ENCODE data around the gene SEMA6B.

SEMA6B gene, protein sequence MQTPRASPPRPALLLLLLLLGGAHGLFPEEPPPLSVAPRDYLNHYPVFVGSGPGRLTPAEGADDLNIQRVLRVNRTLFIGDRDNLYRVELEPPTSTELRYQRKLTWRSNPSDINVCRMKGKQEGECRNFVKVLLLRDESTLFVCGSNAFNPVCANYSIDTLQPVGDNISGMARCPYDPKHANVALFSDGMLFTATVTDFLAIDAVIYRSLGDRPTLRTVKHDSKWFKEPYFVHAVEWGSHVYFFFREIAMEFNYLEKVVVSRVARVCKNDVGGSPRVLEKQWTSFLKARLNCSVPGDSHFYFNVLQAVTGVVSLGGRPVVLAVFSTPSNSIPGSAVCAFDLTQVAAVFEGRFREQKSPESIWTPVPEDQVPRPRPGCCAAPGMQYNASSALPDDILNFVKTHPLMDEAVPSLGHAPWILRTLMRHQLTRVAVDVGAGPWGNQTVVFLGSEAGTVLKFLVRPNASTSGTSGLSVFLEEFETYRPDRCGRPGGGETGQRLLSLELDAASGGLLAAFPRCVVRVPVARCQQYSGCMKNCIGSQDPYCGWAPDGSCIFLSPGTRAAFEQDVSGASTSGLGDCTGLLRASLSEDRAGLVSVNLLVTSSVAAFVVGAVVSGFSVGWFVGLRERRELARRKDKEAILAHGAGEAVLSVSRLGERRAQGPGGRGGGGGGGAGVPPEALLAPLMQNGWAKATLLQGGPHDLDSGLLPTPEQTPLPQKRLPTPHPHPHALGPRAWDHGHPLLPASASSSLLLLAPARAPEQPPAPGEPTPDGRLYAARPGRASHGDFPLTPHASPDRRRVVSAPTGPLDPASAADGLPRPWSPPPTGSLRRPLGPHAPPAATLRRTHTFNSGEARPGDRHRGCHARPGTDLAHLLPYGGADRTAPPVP

DNA sequence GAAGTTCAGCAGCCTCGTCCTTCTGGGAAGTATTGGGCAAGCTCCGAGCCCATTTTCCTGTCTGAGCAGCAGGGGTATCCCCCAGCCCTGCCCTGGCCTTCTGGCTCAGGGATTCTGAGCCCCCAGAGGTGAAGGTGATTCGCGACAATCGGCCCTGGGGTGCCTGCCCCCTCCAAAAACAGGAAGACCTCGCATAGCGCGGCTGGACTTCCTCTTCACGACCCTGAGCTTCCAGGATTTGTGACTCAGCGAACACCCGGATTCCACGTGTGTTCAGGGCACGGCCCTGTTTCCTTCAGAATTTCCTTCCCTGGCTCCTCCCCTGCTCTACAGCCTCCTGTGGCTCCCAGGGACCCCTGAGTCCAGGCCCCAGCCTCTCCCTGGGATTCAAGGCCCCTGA lies at the start of gene SEMA6B:
TSS of gene SEMA6B (minus strand) at position 116 of the 400 bp plus-strand sequence. CDS start 1,227 bp downstream, outside the sequence.
- no peaks in the 10 kb centered on the region for H3K27me3 ChIP-seq (ENCODE audit: control insufficient read depth, insufficient read depth, low read length)
- H3K4me3 ChIP-seq (ENCODE audit: low read length) = no peak within 1 kb of the TSS
- no peaks in the 10 kb centered on the region for H3K9me3 ChIP-seq (ENCODE audit: control insufficient read depth, low read depth, low read length)
- H3K27ac ChIP-seq (ENCODE audit: low read length) = no peak within 1 kb of the TSS
- H3K4me1 ChIP-seq (ENCODE audit: control insufficient read depth, low read depth, low read length) = no peaks in the 10 kb centered on the region
- H3K9ac ChIP-seq (ENCODE audit: low read length) = no peak within 1 kb of the TSS
- H3K36me3 ChIP-seq (ENCODE audit: control insufficient read depth, low read depth, low read length) = no peaks in the 10 kb centered on the region

DNA sequence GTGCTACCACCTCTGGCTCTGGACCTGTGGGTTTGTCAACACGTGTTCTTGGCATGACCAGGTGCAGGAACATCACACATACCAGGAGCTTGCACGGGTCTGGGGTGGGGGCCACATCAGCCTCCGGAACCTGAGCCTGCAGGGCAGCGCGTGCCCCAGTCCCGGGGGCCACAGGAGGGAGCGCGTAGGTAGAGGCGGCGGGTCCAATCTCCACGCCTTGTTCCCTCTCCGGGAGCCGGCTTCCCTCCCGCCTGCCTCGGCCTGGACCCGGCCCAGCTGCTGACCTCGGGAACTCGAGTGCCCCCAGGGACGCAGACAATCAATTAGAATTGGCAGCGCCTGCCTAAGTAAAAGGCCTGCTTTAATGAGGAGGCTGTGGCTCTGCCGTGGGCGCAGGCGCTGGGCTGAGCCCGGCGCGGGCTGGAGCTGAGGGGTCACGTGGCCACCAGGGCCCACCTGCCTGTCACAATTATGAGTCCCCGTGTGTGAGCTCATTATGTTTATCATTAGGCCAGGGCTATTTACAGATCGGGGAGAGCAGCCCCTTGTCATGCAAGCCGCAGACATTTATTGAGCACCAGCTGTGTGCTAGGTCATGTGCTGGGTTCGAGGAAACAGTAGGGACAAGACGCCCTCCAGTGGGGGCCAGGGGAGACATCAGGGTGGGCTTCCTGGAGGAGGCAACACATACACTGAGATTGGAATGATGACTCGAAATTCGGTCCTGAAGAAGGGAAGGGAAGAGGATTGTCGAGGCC lies 47.6 kb upstream of the SEMA6B start:
- Histone ChIP-seq H3K27ac (ENCODE audit: low read length) (no peak overlapping the region), H3K9me3 (ENCODE audit: control insufficient read depth, low read depth, low read length) (no peaks in the 10 kb centered on the region), H3K27me3 (ENCODE audit: control insufficient read depth, insufficient read depth, low read length) (no peaks in the 10 kb centered on the region), H3K4me1 (ENCODE audit: control insufficient read depth, low read depth, low read length) (no peaks in the 10 kb centered on the region), H3K9ac (ENCODE audit: low read length) (no peak overlapping the region), H3K36me3 (ENCODE audit: control insufficient read depth, low read depth, low read length) (no peaks in the 10 kb centered on the region), H3K4me3 (ENCODE audit: low read length) (peak overlapping the region; percentile 37)

DNA sequence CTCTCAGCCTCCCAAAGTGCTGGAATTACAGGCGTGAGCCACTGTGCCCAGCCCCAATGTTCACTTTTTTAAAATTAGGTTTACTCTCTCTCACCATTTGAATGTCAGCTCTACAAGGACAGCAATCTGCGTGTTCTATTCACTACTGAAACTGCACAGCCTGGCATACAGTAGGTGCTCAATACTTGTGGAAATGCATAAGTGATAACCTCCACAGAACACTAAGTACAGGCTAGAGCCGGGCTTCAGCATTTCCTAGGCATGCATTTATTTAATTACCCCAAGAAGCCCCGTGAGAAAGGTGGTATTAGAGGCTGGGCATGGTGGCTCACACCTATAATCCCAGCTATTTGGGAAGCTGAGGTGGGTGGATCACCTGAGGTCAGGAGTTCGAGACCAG lies 46.7 kb upstream of the SEMA6B start:
- Histone ChIP-seq H3K27ac (ENCODE audit: low read length) (no peak overlapping the region), H3K36me3 (ENCODE audit: control insufficient read depth, low read depth, low read length) (no peaks in the 10 kb centered on the region), H3K9ac (ENCODE audit: low read length) (no peak overlapping the region), H3K4me1 (ENCODE audit: control insufficient read depth, low read depth, low read length) (no peaks in the 10 kb centered on the region), H3K4me3 (ENCODE audit: low read length) (no peak overlapping the region), H3K27me3 (ENCODE audit: control insufficient read depth, insufficient read depth, low read length) (no peaks in the 10 kb centered on the region), H3K9me3 (ENCODE audit: control insufficient read depth, low read depth, low read length) (no peaks in the 10 kb centered on the region)

DNA sequence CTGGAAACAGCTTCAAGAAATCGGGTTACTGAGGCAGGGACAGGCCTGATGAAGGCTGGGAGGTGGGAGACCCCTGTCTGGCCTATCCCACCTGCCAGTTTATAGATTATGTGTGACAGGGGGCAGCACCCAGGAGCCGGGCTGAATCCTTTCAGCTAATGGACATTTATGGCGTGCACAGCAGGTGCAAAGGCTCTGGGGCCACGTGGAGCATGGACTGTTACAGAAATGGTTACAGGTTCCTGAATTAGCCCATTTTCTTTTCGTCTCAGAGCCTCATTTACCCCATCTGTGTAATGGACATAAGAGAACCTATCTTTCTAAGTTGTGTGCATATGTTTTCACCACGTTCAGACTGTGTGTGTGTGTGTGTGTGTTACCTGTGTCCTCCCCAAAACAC lies 45.4 kb upstream of the SEMA6B start:
- Histone ChIP-seq H3K4me1 (ENCODE audit: control insufficient read depth, low read depth, low read length) (no peaks in the 10 kb centered on the region), H3K4me3 (ENCODE audit: low read length) (no peak overlapping the region), H3K36me3 (ENCODE audit: control insufficient read depth, low read depth, low read length) (no peaks in the 10 kb centered on the region), H3K9me3 (ENCODE audit: control insufficient read depth, low read depth, low read length) (no peaks in the 10 kb centered on the region), H3K27me3 (ENCODE audit: control insufficient read depth, insufficient read depth, low read length) (no peaks in the 10 kb centered on the region), H3K9ac (ENCODE audit: low read length) (no peak overlapping the region), H3K27ac (ENCODE audit: low read length) (no peak overlapping the region)

DNA sequence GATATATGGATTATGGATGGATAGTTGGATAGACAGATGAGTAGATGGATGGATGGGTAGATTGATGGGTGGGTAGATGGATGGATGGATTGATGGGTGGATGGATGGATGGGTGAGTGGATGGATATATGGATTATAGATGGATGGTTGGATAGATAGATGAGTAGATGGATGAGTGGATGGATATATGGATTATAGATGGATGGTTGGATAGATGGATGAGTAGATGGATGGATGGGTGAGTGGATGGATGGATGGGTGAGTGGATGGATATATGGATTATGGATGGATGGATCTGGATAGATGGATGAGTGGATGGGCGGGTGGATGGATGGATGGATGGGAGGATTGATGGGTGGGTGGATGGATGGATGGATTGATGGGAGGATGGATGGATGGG lies 43.4 kb upstream of the SEMA6B start:
- Histone ChIP-seq H3K27me3 (ENCODE audit: control insufficient read depth, insufficient read depth, low read length) (peaks cover 11% of the 10 kb centered on the region), H3K27ac (ENCODE audit: low read length) (no peak overlapping the region), H3K4me1 (ENCODE audit: control insufficient read depth, low read depth, low read length) (no peaks in the 10 kb centered on the region), H3K9ac (ENCODE audit: low read length) (no peak overlapping the region), H3K36me3 (ENCODE audit: control insufficient read depth, low read depth, low read length) (no peaks in the 10 kb centered on the region), H3K9me3 (ENCODE audit: control insufficient read depth, low read depth, low read length) (no peaks in the 10 kb centered on the region), H3K4me3 (ENCODE audit: low read length) (no peak overlapping the region)

DNA sequence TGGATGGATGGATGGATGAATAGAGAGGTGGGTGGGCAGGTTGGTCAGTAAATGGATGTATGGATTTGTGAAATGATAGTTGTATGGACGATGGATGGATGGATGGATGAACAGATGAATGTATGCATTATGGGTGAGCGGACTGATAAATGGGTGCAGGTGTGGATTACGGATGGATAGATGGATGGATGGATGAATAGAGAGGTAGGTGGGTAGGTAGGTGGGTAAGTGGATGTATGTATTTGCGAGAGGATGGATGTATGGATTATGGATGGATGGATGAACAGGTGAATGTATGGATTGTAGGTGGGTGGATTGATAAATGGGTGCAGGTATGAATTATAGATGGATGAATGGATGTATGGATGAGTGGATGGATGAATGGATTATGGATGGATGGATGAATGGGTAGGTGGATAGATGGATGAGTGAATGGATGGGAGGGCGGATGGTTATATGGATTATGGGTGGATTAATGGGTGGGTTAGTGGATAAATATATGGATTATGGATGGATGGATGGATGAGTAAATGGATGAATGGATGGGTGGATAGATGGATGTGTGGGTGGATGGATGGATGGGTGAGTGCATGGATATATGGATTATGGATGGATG lies 42.8 kb upstream of the SEMA6B start:
- peaks cover 3% of the 10 kb centered on the region for H3K4me1 ChIP-seq (ENCODE audit: control insufficient read depth, low read depth, low read length)
- peaks cover 14% of the 10 kb centered on the region for H3K27me3 ChIP-seq (ENCODE audit: control insufficient read depth, insufficient read depth, low read length)
- no peak overlapping the region for H3K27ac ChIP-seq (ENCODE audit: low read length)
- H3K36me3 ChIP-seq (ENCODE audit: control insufficient read depth, low read depth, low read length) = no peaks in the 10 kb centered on the region
- H3K9ac ChIP-seq (ENCODE audit: low read length) = no peak overlapping the region
- no peaks in the 10 kb centered on the region for H3K9me3 ChIP-seq (ENCODE audit: control insufficient read depth, low read depth, low read length)
- H3K4me3 ChIP-seq (ENCODE audit: low read length) = no peak overlapping the region

DNA sequence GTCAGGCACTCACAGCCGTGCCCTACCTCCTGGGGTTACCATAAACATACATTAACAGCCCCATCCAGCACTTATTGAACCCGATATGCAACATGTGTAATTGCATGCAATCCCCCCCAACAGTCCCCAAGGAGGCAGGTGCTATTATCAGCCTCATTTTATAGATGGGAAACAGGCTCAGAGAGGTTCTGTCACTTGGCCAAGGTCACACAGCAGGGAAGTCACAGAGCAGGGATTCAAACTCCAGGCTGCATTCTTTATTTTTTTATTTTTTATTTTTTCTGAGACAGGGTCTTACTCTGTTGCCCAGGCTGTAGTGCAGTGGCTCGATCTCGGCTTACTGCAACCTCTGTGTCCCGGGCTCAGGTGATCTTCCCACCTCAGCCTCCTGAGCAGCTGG lies 41.4 kb upstream of the SEMA6B start:
- Histone ChIP-seq H3K9ac (ENCODE audit: low read length) (no peak overlapping the region), H3K36me3 (ENCODE audit: control insufficient read depth, low read depth, low read length) (no peaks in the 10 kb centered on the region), H3K9me3 (ENCODE audit: control insufficient read depth, low read depth, low read length) (no peaks in the 10 kb centered on the region), H3K27ac (ENCODE audit: low read length) (no peak overlapping the region), H3K27me3 (ENCODE audit: control insufficient read depth, insufficient read depth, low read length) (peaks cover 22% of the 10 kb centered on the region), H3K4me1 (ENCODE audit: control insufficient read depth, low read depth, low read length) (peaks cover 4% of the 10 kb centered on the region), H3K4me3 (ENCODE audit: low read length) (no peak overlapping the region)

DNA sequence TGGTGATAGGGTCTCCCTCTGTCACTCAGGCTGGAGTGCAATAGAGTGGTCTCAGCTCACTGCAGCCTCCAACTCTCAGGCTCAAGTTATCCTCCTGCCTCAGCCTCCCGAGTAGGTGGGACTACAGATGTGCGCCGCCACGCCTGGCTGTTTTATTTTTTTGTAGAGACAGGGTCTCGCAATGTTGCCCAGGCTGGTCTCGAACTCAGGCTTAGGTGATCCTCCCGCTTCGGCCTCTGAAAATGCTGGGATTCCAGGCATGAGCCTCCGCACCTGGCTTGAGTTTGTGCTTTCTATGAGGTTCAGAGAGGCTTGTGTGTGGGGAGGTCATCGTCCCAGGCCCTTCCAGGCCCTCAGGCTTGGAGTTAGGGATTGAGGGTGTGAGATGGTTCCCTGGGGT lies 40.6 kb upstream of the SEMA6B start:
- no peaks in the 10 kb centered on the region for H3K36me3 ChIP-seq (ENCODE audit: control insufficient read depth, low read depth, low read length)
- no peaks in the 10 kb centered on the region for H3K9me3 ChIP-seq (ENCODE audit: control insufficient read depth, low read depth, low read length)
- no peak overlapping the region for H3K4me3 ChIP-seq (ENCODE audit: low read length)
- no peak overlapping the region for H3K9ac ChIP-seq (ENCODE audit: low read length)
- H3K27me3 ChIP-seq (ENCODE audit: control insufficient read depth, insufficient read depth, low read length) = peaks cover 22% of the 10 kb centered on the region
- no peak overlapping the region for H3K27ac ChIP-seq (ENCODE audit: low read length)
- H3K4me1 ChIP-seq (ENCODE audit: control insufficient read depth, low read depth, low read length) = peaks cover 4% of the 10 kb centered on the region

DNA sequence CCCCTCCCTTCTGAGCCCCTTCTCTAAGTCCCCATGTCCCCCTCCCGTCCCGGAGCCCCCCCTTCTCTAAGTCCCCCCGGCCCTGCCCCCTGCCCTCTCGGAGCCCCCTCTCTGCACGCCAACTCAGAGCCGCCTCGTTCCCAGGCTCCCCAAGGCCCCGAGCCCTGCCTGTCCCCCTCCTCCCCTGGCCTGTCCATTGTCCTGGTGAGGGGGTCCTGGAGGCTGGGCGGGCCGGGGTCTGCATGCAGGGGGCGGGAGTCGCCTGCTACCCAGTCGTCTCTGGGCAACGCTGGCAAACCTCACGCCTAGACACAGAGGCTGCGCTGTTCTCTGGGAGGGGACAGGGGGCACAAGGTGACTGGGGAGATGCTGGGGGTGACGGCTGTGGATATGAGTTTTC lies 39.2 kb upstream of the SEMA6B start:
- H3K9me3 ChIP-seq (ENCODE audit: control insufficient read depth, low read depth, low read length) = no peaks in the 10 kb centered on the region
- H3K27ac ChIP-seq (ENCODE audit: low read length) = no peak overlapping the region
- H3K36me3 ChIP-seq (ENCODE audit: control insufficient read depth, low read depth, low read length) = no peaks in the 10 kb centered on the region
- H3K27me3 ChIP-seq (ENCODE audit: control insufficient read depth, insufficient read depth, low read length) = peaks cover 22% of the 10 kb centered on the region
- no peak overlapping the region for H3K9ac ChIP-seq (ENCODE audit: low read length)
- peaks cover 4% of the 10 kb centered on the region for H3K4me1 ChIP-seq (ENCODE audit: control insufficient read depth, low read depth, low read length)
- peak overlapping the region; percentile 63 for H3K4me3 ChIP-seq (ENCODE audit: low read length)

DNA sequence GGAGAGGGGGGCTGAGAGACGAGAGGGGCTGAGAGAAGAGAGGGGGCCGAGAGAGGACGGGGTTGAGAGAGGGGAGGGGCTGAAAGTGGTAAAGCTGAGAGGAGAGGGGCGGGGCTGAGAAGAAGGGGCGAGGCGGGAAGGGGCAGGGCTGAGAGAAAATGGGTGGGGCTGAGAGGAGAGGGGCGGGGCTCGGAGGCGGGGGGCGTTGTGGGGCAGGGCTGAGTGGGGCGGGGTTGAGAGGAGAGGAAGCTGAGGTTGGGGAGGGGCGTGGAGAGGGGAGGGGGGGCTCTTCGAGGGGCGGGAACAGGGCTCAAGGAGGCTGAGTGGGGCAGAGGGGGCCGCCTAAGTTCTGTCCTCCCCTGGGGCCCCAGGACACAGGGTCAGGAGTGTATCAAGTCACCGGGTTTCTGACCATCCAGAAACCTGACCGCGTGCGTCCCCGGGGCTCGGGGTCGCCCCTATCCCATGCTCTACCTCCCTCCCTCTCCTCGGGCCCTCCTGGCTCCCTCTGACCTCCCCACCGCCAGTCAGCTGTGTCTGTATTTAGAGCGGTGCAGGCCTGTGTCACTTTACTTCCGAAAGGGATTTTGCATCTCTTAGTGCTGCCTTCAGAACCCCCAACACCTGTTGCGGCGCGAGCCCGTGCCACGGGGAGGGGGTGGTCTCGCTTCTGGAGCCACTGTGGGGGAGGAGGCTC lies 38.6 kb upstream of the SEMA6B start:
- peak overlapping the region; percentile 63 for H3K4me3 ChIP-seq (ENCODE audit: low read length)
- H3K9me3 ChIP-seq (ENCODE audit: control insufficient read depth, low read depth, low read length) = no peaks in the 10 kb centered on the region
- peaks cover 22% of the 10 kb centered on the region for H3K27me3 ChIP-seq (ENCODE audit: control insufficient read depth, insufficient read depth, low read length)
- no peak overlapping the region for H3K9ac ChIP-seq (ENCODE audit: low read length)
- H3K27ac ChIP-seq (ENCODE audit: low read length) = no peak overlapping the region
- peaks cover 4% of the 10 kb centered on the region for H3K4me1 ChIP-seq (ENCODE audit: control insufficient read depth, low read depth, low read length)
- H3K36me3 ChIP-seq (ENCODE audit: control insufficient read depth, low read depth, low read length) = no peaks in the 10 kb centered on the region

Data from iPS-18a (cell line).